Right cardiac atrium (tissue), 5 donors: ENCODE measurements around the gene PTPRG. TPM values are rescaled to one million over a fixed set of nuclear protein-coding genes. Genes with fewer than 3 reads are reported as not detected.

Source experiments
- ATAC-seq, 2 donors: fragments of 200-7000 bp; cut with Tn5 transposase; one replicate each; pipeline versions ENCODE4 v1.8.0 to v1.9.1; 2020; ENCODE audit warnings: moderate library complexity in 2 of 2, mild to moderate bottlenecking in 1 of 2
- DNase-seq, 3 donors: peaks; one replicate each; pipeline ENCODE4 v3.0.0-alpha.2; 2020
- H3K27ac ChIP-seq: one replicate; pipeline ENCODE4 v1.5.1; 2013; ENCODE audit warnings: mild to moderate bottlenecking, low read length, control low read depth, moderate library complexity
- H3K27me3 ChIP-seq: one replicate; pipeline ENCODE4 v1.6.1; 2013; ENCODE audit not compliant: control insufficient read depth, insufficient read depth
- H3K4me1 ChIP-seq: one replicate; pipeline ENCODE4 v1.6.1; 2013; ENCODE audit warnings: low read length; ENCODE audit not compliant: control insufficient read depth, insufficient read depth
- H3K4me3 ChIP-seq: one replicate; pipeline ENCODE4 v1.5.1; 2013; ENCODE audit warnings: low read length, control low read depth
- H3K9me3 ChIP-seq: one replicate; pipeline ENCODE4 v1.6.1; 2013; ENCODE audit warnings: low read length; ENCODE audit not compliant: control insufficient read depth
- WGBS: extraction: QIAGEN DNeasy Blood & Tissue Kit; methylation state at CpG from one replicate; pipeline ENCODE4 v1.1.7; 2013; 5-methylcytosine and 5-hydroxymethylcytosine counted together
- intact Hi-C, 4 donors: fragments of 100-400 bp; cut with DNase I; formaldehyde crosslinking; loops; one replicate each; pipeline versions ENCODE4 v1.11.0 to v1.14.0; 2022 to 2023
- polyA plus RNA-seq: library from polyadenylated mRNA; stranded (reverse); fragments of 200-250 nt; gene quantifications from one replicate; pipeline ENCODE4 v1.2.3, GENCODE V29; 2013
- total RNA-seq, 4 donors: library from RNA; stranded (reverse); fragmentation: NEBNext Ultra II Directional; extraction: Animal tissue kit (Norgen Biotek cat#: 25700); gene quantifications; one replicate each; pipeline ENCODE4 v1.2.1, GENCODE V29; 2021
- donor health status: healthy with polysubstance abuse.
- donor health status: DM: no; HTN: yes; CAD: no.
- donor health status: DM: no; HTN: no; CAD: no.
- donor health status: DM: no; HTN: yes; CAD: no; lungs with severe emphysema.
- donor health status: DM: yes; HTN: yes; CAD: no.

Gene PTPRG
- total and polyA plus RNA-seq, 5 donors: 8.6 to 50.7 (median 32.3) TPM

DNA sequence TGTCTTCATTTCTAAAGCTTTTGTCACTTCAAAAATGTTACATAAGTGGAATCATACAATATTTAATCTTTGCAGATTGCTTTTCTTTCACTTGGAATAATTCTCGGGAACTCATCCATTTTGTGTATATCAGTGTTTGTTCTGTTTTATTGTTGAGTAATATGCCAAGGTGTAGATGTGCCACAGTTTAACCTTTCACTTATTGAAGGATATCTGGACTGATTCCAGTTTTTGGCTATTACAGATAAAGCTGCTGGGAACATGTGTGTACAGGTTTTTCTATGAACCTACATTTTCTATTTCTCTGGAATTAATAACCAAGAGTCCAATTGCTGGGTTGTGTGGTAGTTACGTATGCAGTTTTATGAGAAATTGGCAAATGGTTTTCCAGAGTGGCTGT lies 334.9 kb downstream of the PTPRG start:
- Histone ChIP-seq H3K27ac (no peak overlapping the region), H3K4me3 (no peak overlapping the region), H3K27me3 (no peaks in the 10 kb centered on the region), H3K4me1 (peaks cover 7% of the 10 kb centered on the region), H3K9me3 (no peaks in the 10 kb centered on the region)
- intact Hi-C loops: no loop called here
- 90% methylated on average over 2 of the region's 2 CpGs for WGBS
- no peak for ATAC-seq
- no peak for DNase-seq

DNA sequence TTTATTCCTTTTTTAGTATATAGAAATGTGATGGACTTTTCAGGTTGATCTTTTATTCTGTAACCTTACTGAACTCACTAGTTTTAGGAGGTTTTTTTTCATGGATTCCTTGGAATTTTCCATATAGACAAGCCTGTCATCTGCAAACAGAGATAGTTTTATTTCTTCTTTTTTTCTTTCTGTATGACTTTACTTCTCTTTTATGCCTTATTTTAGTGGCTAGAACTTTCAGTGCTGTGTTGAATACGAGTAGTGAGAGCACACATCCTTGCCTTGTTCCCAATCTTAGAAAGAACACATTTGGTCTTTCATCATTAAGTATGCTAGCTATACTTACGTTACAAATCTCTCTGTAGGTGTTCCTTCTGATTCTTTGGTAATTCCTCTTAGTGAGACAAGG lies 336.5 kb downstream of the PTPRG start:
- Histone ChIP-seq H3K4me1 (peaks cover 7% of the 10 kb centered on the region), H3K27me3 (no peaks in the 10 kb centered on the region), H3K4me3 (no peak overlapping the region), H3K27ac (no peak overlapping the region), H3K9me3 (no peaks in the 10 kb centered on the region)
- intact Hi-C loops: no loop called here
- DNase-seq (no peak), ATAC-seq (no peak)
- 90% methylated on average over 2 of the region's 2 CpGs for whole genome bisulfite sequencing

DNA sequence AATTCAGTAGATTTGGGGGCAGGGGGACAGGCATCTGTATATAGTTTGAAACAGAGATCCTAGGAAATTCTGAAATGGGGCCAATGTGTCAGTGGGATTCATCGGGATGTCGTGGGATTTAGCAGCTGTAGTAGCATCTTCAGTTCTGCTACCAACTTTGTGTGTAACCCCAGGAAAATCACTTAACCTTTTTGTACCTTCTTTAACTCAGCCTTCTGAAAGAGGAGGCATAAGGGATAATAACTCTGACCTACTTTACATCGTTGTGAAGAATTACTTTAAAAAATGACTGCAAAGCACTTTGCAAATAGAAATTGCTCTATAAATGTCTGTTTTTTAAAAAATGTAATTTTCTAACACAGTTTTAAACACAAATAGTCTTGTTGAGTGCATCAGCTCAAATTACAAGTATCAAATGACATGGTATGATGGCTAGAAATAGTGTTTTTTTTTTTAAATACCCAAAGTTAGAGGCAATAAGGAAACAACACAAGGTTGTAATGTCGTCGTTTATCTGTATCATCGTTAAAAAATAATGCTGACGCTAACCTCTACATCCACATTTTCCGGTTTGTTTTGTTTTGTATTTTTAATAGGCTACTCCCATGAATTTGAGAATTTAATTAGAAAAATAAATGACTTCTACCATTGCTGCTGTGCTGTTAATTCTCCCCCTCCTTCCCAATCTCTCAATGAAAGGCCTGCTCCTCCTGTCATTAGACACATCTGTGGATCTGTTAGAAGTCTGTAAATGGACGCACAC lies 338.5 kb downstream of the PTPRG start:
- Histone ChIP-seq H3K4me1 (peaks cover 7% of the 10 kb centered on the region), H3K27ac (no peak overlapping the region), H3K9me3 (no peaks in the 10 kb centered on the region), H3K4me3 (no peak overlapping the region), H3K27me3 (no peaks in the 10 kb centered on the region)
- WGBS: 91% methylated on average over 9 of the region's 9 CpGs
- intact Hi-C loops: no loop called here
- no peak for ATAC-seq
- no peak for DNase-seq

DNA sequence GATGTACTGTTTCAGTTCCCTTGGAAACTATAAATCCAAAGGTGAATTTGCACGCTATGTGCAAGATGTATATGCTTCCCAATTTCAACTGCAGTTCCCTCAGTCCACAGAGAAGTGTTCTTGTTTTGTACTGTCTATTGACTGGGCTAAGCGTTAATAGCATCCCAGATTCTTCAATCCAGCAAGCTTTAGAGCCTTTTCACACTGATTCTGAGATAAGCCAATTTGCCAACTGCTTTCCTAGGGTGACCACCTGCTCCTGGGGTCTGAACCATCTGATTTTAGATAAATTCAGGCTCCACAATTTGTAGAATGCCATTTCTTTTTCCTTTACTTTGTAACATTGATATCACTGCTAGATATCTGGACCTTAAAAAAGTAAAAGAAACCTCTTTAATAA lies 340.1 kb downstream of the PTPRG start:
- WGBS: 95% methylated on average over 2 of the region's 2 CpGs
- H3K4me1 ChIP-seq: peaks cover 6% of the 10 kb centered on the region

DNA sequence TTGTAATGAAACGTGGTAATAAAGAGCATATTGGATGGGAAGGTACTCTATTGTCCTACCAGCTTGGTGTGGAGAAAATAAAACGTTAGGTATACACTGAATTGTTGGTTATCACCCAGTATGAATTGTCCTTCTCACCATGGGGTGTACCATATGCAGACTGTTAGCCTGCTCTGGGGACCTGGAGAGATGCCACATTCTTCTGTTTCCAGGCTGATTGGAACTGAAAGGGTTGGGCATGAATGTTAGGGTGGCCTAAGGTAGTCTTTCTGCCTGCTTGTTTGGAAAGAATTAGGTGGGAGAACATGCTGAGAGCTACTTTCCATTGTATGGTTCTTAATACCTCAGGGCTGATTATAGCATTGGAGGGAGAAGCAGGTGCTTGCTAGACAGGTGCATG lies 340.6 kb downstream of the PTPRG start:
- no peak overlapping the region for H3K27ac ChIP-seq
- H3K9me3 ChIP-seq: no peaks in the 10 kb centered on the region
- intact Hi-C loops: no loop called here
- no peaks in the 10 kb centered on the region for H3K27me3 ChIP-seq
- no peak for DNase-seq
- peaks cover 6% of the 10 kb centered on the region for H3K4me1 ChIP-seq
- H3K4me3 ChIP-seq: no peak overlapping the region
- WGBS: 82% methylated on average over 2 of the region's 2 CpGs
- no peak for ATAC-seq

More for the DNA sequence above, 340.1 kb downstream of the PTPRG start:
- no peak for ATAC-seq
- intact Hi-C loops: no loop called here
- Histone ChIP-seq H3K27ac (no peak overlapping the region), H3K9me3 (no peaks in the 10 kb centered on the region), H3K27me3 (no peaks in the 10 kb centered on the region), H3K4me3 (no peak overlapping the region)
- DNase-seq: no peak

DNA sequence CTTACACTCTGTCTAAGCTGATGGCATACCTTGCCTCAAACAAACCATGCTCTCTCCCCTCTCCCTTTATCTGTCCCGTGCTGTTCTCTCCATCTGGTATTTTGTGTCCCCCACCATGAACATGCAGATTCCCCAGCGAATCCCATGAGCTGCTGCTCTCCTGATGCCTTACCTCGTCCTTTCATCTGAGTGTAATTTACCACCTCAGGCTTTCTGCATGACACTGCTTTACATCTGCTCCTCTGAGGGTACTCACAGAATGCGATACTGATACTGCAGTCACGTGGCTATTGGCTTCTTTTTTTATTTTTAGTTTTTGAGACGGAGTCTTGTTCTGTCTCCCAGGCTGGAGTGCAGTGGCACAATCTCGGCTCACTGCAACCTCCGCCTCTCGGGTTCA lies 341.7 kb downstream of the PTPRG start:
- Histone ChIP-seq H3K4me1 (peaks cover 6% of the 10 kb centered on the region), H3K27ac (no peak overlapping the region), H3K4me3 (no peak overlapping the region), H3K27me3 (no peaks in the 10 kb centered on the region), H3K9me3 (no peaks in the 10 kb centered on the region)
- WGBS: 86% methylated on average over 9 of the region's 9 CpGs
- intact Hi-C loops: no loop called here
- DNase-seq: no peak
- ATAC-seq: no peak

DNA sequence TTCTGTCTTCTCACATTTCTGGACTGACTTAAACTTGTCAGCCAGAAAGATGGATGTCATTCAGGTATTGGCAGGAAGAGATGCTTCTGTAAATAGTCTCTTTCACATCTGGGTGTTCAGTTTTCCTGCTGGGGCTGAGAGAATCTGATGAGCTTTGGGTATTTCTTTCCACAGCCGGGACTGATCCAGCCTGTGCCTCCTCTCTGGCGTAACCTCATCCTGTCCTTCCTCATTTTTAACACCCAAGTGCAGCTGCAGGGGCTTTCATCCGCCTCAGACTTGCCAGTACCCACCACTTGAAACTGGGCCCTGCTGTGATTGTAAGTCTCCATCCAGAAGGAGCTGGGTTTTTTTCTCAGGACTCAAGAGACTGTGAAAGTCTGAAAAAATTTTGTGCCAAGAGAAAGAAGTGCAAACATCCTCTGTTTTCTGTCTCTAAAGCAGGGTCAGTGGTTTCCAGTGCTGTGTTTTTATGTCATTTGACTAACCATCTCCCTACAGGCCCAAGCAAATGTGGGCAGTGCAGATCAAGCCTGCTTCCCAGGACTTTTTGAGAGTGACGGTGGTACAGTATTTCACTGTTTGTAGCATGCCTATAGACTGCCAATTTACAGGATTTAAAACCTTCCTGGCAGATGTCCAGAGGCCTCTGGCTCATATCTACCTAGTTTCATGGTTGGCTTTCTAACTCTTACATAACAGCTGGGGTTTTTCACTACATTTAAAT lies 342.7 kb downstream of the PTPRG start:
- intact Hi-C loops: no loop called here

DNA sequence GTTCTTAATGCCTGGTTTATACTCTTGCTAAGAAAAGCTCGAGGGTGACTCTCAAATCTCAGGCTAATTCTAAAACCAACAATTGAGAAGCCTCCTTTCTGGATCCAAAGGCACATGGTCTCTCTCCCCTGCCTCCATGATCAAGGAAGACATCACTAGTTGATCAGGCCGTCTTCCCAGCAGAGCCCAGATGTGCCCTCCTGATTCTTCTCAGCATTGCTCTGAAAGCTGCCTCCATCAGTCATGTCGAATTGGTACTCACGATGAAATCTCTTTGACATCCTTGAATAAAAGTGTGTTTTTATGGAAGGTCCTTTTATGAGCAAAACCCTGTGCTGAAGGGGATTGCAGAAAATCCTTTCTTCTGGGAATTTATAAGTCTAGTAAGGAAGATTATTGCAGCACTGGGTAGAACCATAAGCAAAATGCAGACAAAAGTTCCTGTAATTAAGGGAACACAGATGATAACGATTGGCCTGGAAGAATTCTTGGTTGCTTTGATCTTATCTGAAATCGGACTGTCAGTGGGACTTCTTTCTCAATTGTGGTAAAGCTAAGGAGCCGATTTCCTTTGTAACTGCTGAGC lies 345.9 kb downstream of the PTPRG start:
- Histone ChIP-seq H3K27me3 (no peaks in the 10 kb centered on the region), H3K9me3 (no peaks in the 10 kb centered on the region), H3K27ac (no peak overlapping the region), H3K4me1 (peaks cover 10% of the 10 kb centered on the region), H3K4me3 (no peak overlapping the region)
- intact Hi-C loops: no loop called here
- WGBS: 89% methylated on average over 7 of the region's 7 CpGs
- DNase-seq (no peak), ATAC-seq (no peak)

More for the DNA sequence above, 342.7 kb downstream of the PTPRG start:
- WGBS: 19% methylated on average over 4 of the region's 4 CpGs
- DNase-seq (peak in 1 of 3 donors; percentile 55), ATAC-seq (peak; percentile 67 to 79)
- H3K27ac ChIP-seq: peak overlapping the region; percentile 9
- H3K4me1 ChIP-seq: peaks cover 8% of the 10 kb centered on the region
- no peaks in the 10 kb centered on the region for H3K9me3 ChIP-seq
- no peaks in the 10 kb centered on the region for H3K27me3 ChIP-seq
- no peak overlapping the region for H3K4me3 ChIP-seq

DNA sequence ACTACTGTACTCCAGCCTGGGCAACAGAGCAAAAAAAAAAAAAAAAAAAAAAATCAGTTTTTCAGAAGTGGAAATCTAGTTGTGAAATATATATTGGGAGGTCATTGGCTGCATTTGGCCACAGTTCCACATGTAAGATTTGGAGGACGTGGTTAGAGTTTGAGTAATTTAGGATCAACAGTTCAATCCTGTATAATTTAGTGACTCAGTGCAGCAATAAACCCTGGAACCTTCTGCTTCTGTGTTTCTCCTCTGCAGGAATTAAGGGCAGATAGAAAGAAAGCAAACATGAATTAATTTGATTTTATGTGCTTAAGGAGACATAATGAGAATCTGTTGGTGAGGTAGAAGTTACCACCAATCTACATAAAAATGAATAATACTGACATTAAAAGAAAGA lies 347.0 kb downstream of the PTPRG start:
- DNase-seq: no peak
- intact Hi-C loops: no loop called here
- Histone ChIP-seq H3K27me3 (no peaks in the 10 kb centered on the region), H3K4me1 (peaks cover 8% of the 10 kb centered on the region), H3K27ac (no peak overlapping the region), H3K4me3 (no peak overlapping the region), H3K9me3 (no peaks in the 10 kb centered on the region)
- WGBS: 66% methylated on average over 1 of the region's 1 CpG
- ATAC-seq: no peak

DNA sequence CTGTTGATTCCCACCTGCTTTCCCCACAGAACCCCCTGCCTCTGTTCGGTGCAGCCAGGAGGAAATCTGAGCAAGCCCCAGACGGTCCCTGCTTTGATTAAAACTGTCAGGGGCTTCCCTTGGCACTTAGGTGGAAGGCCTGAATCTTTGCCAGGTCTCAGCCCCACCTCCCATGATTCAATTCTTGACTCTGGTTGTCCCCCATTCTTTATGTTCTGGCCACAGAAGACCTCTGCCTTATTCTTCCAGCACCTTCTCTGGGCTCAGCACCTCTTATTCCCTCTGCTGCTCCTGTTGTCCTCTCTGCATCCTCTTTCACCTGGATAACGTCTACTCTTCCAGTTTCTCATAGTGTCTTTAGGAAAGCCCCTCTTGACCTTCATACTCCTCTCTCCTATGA lies 349.4 kb downstream of the PTPRG start:
- WGBS: 83% methylated on average over 3 of the region's 3 CpGs
- H3K9me3 ChIP-seq: no peaks in the 10 kb centered on the region
- no peaks in the 10 kb centered on the region for H3K27me3 ChIP-seq
- DNase-seq: no peak
- intact Hi-C loops: no loop called here
- H3K4me3 ChIP-seq: no peak overlapping the region
- no peak overlapping the region for H3K27ac ChIP-seq
- ATAC-seq: no peak
- H3K4me1 ChIP-seq: peaks cover 4% of the 10 kb centered on the region

DNA sequence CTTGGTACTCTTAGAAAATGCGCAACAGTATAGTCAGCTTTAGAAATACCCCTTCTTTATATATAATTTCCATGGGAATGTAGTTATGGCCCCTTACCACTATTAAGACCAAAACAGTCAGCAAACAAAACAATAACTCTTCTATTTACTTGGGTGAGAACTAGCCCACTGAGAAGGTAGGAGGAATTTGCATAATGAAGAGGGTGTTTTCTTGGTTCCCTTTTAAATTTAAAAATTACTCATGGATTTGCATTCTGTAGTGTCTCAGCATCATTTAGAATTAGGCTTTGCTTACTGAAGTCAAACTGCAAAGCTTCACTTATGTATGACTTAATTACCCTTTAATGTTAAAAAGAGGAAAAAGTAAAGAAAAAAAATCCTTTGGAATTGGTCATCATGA lies 350.8 kb downstream of the PTPRG start:
- WGBS: 91% methylated on average over 1 of the region's 1 CpG
- intact Hi-C loops: no loop called here
- Histone ChIP-seq H3K4me3 (no peak overlapping the region), H3K27me3 (no peaks in the 10 kb centered on the region), H3K27ac (no peak overlapping the region), H3K4me1 (peaks cover 4% of the 10 kb centered on the region), H3K9me3 (no peaks in the 10 kb centered on the region)
- ATAC-seq: no peak
- no peak for DNase-seq
